GM15510 (cell line): ENCODE measurements around the gene RAB37.

Experiments
- POLR2A ChIP-seq: IDR thresholded peaks from 3 replicates; pipeline ENCODE4 v1.6.1; 2011; ENCODE audit warnings: borderline replicate concordance; ENCODE audit not compliant: insufficient read length; ENCODE audit errors: extremely low read depth

Gene RAB37

GRCh38 chr17:74760404-74761105 lies 23.5 kb downstream of the RAB37 start:
- TF ChIP-seq POLR2A = no peak

DNA sequence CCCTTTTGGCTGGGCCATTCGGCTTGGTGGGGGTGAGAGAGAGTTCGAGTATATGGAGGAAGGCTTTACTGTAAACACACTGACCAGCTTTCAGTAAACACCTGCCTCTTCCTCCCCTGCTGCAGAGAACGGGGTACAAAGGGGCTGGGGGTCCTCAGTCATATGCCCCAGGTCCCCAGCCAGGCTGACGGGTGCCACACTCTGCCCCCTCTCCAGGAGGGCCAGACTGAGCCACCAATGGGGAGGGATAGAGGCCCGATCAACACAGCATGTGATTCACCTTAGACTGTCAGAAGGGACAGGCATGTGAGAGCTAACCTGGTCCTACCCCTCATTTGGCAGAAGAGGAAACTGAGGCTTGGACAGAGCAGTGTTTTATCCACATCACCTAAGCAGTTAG lies 24.4 kb downstream of the RAB37 start:
- no peak for TF ChIP-seq POLR2A

GRCh38 chr17:74761931-74762330 lies 24.9 kb downstream of the RAB37 start:
- no peak for TF ChIP-seq POLR2A

GRCh38 chr17:74763565-74764387 lies 26.7 kb downstream of the RAB37 start:
- TF ChIP-seq POLR2A = no peak

DNA sequence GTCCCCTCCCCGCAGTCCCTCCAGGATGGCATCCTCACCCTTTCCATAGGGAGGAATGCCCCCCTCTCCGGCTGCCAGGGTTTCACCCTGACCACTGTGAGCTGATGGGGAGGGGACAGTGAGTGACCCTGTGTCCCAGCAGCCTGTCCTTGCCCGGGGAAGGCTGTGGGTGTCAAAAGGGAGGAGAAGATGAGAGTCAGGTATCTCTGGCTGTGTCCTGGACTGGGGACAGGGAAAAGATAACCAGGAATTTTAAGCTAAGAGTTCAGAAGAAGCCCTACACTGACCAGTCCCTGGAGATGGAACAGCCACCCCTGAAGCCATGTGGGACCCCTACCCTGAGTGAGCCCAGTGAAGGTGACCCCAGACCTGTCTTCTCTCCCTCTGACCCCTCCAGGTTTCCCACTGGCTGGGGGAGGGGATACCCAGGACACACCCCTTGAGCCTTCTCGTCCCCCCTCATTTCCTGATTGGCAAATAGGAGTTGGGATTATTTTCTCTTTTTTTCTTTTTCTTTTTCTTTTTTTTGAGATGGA lies 27.8 kb downstream of the RAB37 start:
- no peak for TF ChIP-seq POLR2A

GRCh38 chr17:74766413-74766812 lies 29.4 kb downstream of the RAB37 start:
- TF ChIP-seq POLR2A = no peak

- TF ChIP-seq POLR2A = no peak
These were observed 30.1 kb downstream of the RAB37 start for GRCh38 chr17:74767111-74767516.

- TF ChIP-seq POLR2A = no peak
These were observed 31.2 kb downstream of the RAB37 start for GRCh38 chr17:74768069-74768762.

GRCh38 chr17:74768763-74769114 lies 31.7 kb downstream of the RAB37 start:
- TF ChIP-seq POLR2A = no peak

DNA sequence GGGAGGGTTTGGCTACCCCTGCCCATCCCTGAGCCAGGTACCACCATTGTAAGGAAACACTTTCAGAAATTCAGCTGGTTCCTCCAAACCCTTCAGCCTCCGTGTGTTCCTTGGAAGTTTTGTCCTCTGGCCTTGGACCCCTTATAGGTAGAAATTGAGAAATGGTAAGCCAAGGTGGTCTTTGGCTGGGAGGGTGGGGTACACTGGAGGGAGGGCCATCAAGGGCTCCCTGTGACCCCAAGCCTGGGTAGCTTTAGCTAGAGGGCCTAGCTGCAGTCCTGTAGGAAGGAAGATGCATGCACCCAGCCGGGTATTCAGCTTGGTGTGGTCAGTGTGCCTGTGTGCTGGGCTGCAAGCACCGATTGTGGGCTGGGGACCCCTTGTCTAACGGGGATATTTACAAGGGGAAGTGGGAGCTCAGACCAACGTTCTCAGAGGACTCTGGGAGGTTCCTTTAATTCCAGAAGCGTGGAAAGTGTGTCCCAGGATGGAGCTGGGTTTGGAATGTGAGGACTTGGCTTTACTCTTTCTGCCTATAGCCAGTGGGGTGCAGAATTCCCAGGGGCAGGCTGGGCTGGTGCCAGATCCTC lies 32.3 kb downstream of the RAB37 start:
- TF ChIP-seq POLR2A = no peak

DNA sequence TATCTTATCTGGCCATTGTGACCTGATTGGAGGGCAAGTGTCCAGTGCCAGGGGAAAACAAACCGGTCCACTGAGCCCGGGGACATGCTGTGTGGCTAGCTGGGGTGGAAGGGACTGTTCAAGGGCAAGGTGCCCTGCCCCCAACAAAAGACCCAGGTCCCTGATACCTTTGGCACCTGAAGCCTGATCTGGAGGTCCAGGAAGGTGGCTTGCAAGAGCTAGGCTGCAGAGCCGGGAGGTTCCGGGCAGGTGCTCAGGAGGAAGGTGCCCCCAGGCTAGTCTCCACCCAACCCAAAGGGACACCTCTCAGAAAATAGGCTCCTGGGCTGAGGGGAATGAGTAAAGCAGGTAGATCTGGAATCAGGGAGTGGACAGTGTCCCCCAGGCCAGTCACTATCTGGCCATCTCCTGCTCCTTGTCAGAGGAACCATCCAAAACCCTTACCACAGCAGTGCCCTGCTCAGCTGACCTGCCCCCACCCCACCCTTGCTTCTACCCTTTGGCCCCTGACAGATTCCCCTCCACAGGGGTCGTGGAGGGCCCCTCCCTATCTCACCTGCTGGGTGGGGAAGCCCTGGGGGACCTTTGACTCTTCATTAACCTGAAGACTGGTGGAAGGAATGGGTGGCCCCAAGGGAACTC lies 32.9 kb downstream of the RAB37 start:
- TF ChIP-seq POLR2A = no peak

DNA sequence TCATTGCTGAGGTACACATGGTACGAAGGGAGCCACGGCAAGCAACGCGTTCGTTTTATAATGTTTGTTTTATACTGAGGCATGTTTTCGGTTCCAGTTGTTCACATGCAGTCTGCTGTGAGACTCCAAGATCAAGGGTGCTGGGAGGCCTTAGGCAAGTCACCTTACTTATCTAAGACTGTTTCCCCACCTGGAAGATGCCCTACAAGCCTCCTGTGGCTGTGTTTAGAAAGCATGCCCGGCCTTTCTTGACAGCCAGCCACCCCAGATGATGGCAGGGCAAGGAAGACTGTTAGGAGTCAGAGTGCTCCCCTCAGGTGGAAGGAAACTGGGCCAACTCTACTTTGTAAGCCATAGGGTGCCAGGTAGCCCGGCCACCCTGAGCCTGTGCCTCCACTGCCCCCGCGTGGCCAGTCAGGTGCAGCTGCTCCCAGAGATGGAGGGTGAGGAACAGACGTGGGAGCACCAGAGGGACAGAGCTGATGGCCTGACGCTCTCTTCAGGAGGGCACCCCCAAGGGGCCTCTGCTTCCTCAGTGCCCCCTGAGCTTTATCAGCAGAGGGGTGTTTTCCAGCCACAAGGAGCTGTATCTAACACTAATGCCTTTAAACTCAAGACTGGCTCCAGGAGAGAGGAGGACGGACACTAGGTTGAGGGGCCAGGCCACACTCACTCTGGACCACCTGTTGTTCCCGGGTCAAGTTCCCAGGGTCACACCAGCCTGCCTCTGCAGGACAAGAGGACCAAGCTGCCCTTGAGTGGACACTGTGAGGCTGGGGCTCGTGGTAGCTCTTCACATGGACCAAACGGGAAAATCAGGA lies 33.7 kb downstream of the RAB37 start:
- no peak for TF ChIP-seq POLR2A

GRCh38 chr17:74771319-74771914 lies 34.4 kb downstream of the RAB37 start:
- no peak for TF ChIP-seq POLR2A
